Brain microvascular endothelial cell (primary cell): Measurements from ENCODE around the gene HOXB8.

ENCODE experiments used
- DNase-seq: peaks from one replicate; pipeline ENCODE4 v3.0.0-alpha.2; 2020
- H3K27ac ChIP-seq: fragments of 250-450 bp; sonication (Bioruptor Pico); 2 replicates; pipeline ENCODE4 v1.5.1; 2020; ENCODE audit warnings: mild to moderate bottlenecking, moderate library complexity
- H3K27me3 ChIP-seq: fragments of 250-450 bp; sonication (Bioruptor Pico); replicated peaks from 2 replicates; pipeline ENCODE4 v1.5.1; 2020; ENCODE audit warnings: mild to moderate bottlenecking
- H3K36me3 ChIP-seq: fragments of 250-450 bp; sonication (Bioruptor Pico); replicated peaks from 2 replicates; pipeline ENCODE4 v1.5.1; 2020; ENCODE audit warnings: mild to moderate bottlenecking
- H3K4me3 ChIP-seq: 2 replicates; pipeline ENCODE4 v1.5.1; 2011; ENCODE audit warnings: low read depth, mild to moderate bottlenecking, control low read depth, low read length, moderate library complexity
- CTCF ChIP-seq: IDR thresholded peaks from 2 replicates; pipeline ENCODE4 v1.5.1; 2011; ENCODE audit warnings: low read depth, mild to moderate bottlenecking, moderate library complexity, low read length, control low read depth, inconsistent platforms; ENCODE audit errors: missing control alignments
- in situ Hi-C: cut with HindIII; loops from 2 replicates; pipeline ENCODE4 v1.10.0; 2017; ENCODE audit warnings: low sequenced_read_pairs, low pct_ligation_motif_present

HOXB8 gene

GRCh38 chr17:48615047-48615962 is at the start of gene HOXB8:
Gene HOXB8, minus strand, starts transcription at chr17:48615292. Its CDS starts 588 bp downstream, at chr17:48614704.
- Histone ChIP-seq H3K27me3 (peaks cover 84% of the 10 kb centered on the region), H3K4me3 (peak within 1 kb of the TSS; percentile 12), H3K36me3 (no peaks in the 10 kb centered on the region), H3K27ac (no peak within 1 kb of the TSS)
- DNase-seq = no peak
- no peak for TF ChIP-seq CTCF
- in situ Hi-C loops = no loop called here

GRCh38 chr17:48663134-48663924 is 48.2 kb upstream of the HOXB8 start:
- peak; percentile 34 for TF ChIP-seq CTCF
- H3K27me3 ChIP-seq = peaks cover 6% of the 10 kb centered on the region
- no peak overlapping the region for H3K4me3 ChIP-seq
- H3K36me3 ChIP-seq = no peaks in the 10 kb centered on the region
- H3K27ac ChIP-seq = no peak overlapping the region
- in situ Hi-C loops = no loop called here
- no peak for DNase-seq

- TF ChIP-seq CTCF = no peak
- no peaks in the 10 kb centered on the region for H3K36me3 ChIP-seq
- H3K27ac ChIP-seq = no peak overlapping the region
- H3K27me3 ChIP-seq = peaks cover 4% of the 10 kb centered on the region
- H3K4me3 ChIP-seq = no peak overlapping the region
- in situ Hi-C loops = no loop called here
- DNase-seq = no peak
Observed at GRCh38 chr17:48655913-48656312, 40.8 kb upstream of the HOXB8 start.

GRCh38 chr17:48649741-48650140 is 34.6 kb upstream of the HOXB8 start:
- Histone ChIP-seq H3K4me3 (no peak overlapping the region), H3K27me3 (peaks cover 39% of the 10 kb centered on the region), H3K36me3 (no peaks in the 10 kb centered on the region), H3K27ac (no peak overlapping the region)
- no peak for TF ChIP-seq CTCF
- no peak for DNase-seq
- in situ Hi-C loops = no loop called here

GRCh38 chr17:48647963-48648245 is 32.8 kb upstream of the HOXB8 start:
- no peak overlapping the region for H3K4me3 ChIP-seq
- no peak overlapping the region for H3K27ac ChIP-seq
- TF ChIP-seq CTCF = no peak
- no peaks in the 10 kb centered on the region for H3K36me3 ChIP-seq
- H3K27me3 ChIP-seq = peaks cover 58% of the 10 kb centered on the region
- no peak for DNase-seq
- in situ Hi-C loops = no loop called here
